K562 (cell line): ENCODE data around the gene TRIM65. TPM values are rescaled to one million over a fixed set of nuclear protein-coding genes. Genes with fewer than 3 reads are reported as not detected.

Experiments used
- ATAC-seq: fragments of 200-7000 bp; cut with Tn5 transposase; 3 replicates; pipeline ENCODE4 v1.9.1; 2020; ENCODE audit warnings: moderate library complexity
- BruUV-seq: library from RNA; stranded (reverse); fragments of 400-500 nt; replicated peaks from 2 replicates; lab custom pipeline; 2021; lab: Mats Ljungman, UMichigan
- CTCF ChIA-PET: fragments of 300-600 bp; formaldehyde crosslinking; extraction: SDS; loops from one replicate; lab custom pipeline; 2021; ENCODE audit warnings: low intra/inter-chr PET ratio; lab: Yijun Ruan, JAX
- POLR2A ChIA-PET: fragments of 300-600, 350-650 bp; sonication (Branson Sonifier 250); formaldehyde crosslinking; extraction: SDS; loops from one replicate; lab custom pipeline; 2021; ENCODE audit warnings: antibody characterized with exemption, inconsistent platforms; lab: Yijun Ruan, JAX
- DNase-seq, 4 experiments: peaks; one replicate each; pipeline versions ENCODE4 v3.0.0 to v3.0.0-alpha.2; 2011 to 2018; ENCODE audit warnings: low spot score in 3 of 4, mixed read lengths in 3 of 4; ENCODE audit errors: extremely low read depth in 1 of 4
- FAIRE-seq: peaks from 2 replicates; lab custom pipeline; 2011; peaks lifted over from hg19 to GRCh38; lab: Jason Lieb, UNC
- H2AFZ ChIP-seq: 2 replicates; pipeline ENCODE4 v1.6.0; 2011; ENCODE audit warnings: low read depth, low read length, control low read depth, inconsistent platforms
- H3K27ac ChIP-seq: fragments of 200-600 bp; 3 replicates; pipeline ENCODE4 v1.8.0; 2011; ENCODE audit warnings: low read depth, mild to moderate bottlenecking, control low read depth, inconsistent platforms, low read length, moderate library complexity, mixed read lengths; ENCODE audit errors: extremely low read depth
- H3K27me3 ChIP-seq, 2 experiments: fragments of 300-600 bp in 1 of 2; 2 replicates in 1 of 2; 3 replicates in 1 of 2; pipeline versions ENCODE4 v1.6.0 to v1.8.0; 2011; ENCODE audit warnings: inconsistent platforms in 2 of 2, low read length in 2 of 2, mild to moderate bottlenecking in 1 of 2, mixed read lengths in 1 of 2, moderate library complexity in 1 of 2; ENCODE audit not compliant: control insufficient read depth in 2 of 2, insufficient read depth in 2 of 2
- H3K36me3 ChIP-seq: fragments of 300-600 bp; 3 replicates; pipeline ENCODE4 v1.8.0; 2011; ENCODE audit warnings: mild to moderate bottlenecking, low read length, inconsistent platforms; ENCODE audit not compliant: control insufficient read depth, insufficient read depth
- H3K4me1 ChIP-seq, 2 experiments: fragments of 200-600 bp in 1 of 2; replicated peaks in 1 of 2; 2 replicates in 1 of 2; 3 replicates in 1 of 2; pipeline versions ENCODE4 v1.5.1 to v1.8.0; 2011; ENCODE audit warnings: inconsistent platforms in 2 of 2, low read length in 2 of 2, mild to moderate bottlenecking in 1 of 2, mixed read lengths in 1 of 2, moderate library complexity in 1 of 2; ENCODE audit not compliant: control insufficient read depth in 2 of 2, insufficient read depth in 2 of 2
- H3K4me2 ChIP-seq: 2 replicates; pipeline ENCODE4 v1.6.1; 2011; ENCODE audit warnings: low read length, control low read depth, inconsistent platforms, mixed read lengths; ENCODE audit not compliant: insufficient read depth
- H3K4me3 ChIP-seq: fragments of 200-600 bp; sonication (generic), shearing (Covaris generic); 2 replicates; pipeline ENCODE4 v1.5.1; 2016; ENCODE audit warnings: control low read depth, inconsistent platforms
- H3K79me2 ChIP-seq: fragments of 200-600 bp; 3 replicates; pipeline ENCODE4 v1.8.0; 2011; ENCODE audit warnings: low read length, inconsistent platforms; ENCODE audit not compliant: control insufficient read depth, insufficient read depth
- H3K9ac ChIP-seq, 2 experiments: 2 replicates each; pipeline versions ENCODE4 v1.6.0 to v1.6.1; 2011; ENCODE audit warnings: low read depth in 2 of 2, low read length in 2 of 2, control low read depth in 1 of 2, inconsistent platforms in 1 of 2, mild to moderate bottlenecking in 1 of 2, mixed read lengths in 1 of 2; ENCODE audit not compliant: insufficient read depth in 1 of 2
- H3K9me1 ChIP-seq: one replicate; pipeline ENCODE4 v1.6.0; 2011; ENCODE audit warnings: inconsistent platforms, mild to moderate bottlenecking, low read length, moderate library complexity; ENCODE audit not compliant: control insufficient read depth, insufficient read depth
- H3K9me3 ChIP-seq: replicated peaks from 2 replicates; pipeline ENCODE4 v1.5.1; 2011; ENCODE audit warnings: low read depth, low read length, inconsistent platforms; ENCODE audit not compliant: control insufficient read depth, insufficient read depth
- H4K20me1 ChIP-seq: replicated peaks from 2 replicates; pipeline ENCODE4 v1.6.1; 2011; ENCODE audit warnings: low read length, inconsistent platforms, mixed read lengths; ENCODE audit not compliant: control insufficient read depth, insufficient read depth
- ETV1 ChIP-seq: fragments of 450-650 bp; conservative IDR thresholded peaks from 2 replicates; pipeline ENCODE4 v1.6.1; 2016; ENCODE audit warnings: missing genetic modification characterization, control low read depth, low read depth, missing compliant biosample characterization
- POLR2G ChIP-seq: fragments of 200-400 bp; formaldehyde crosslinking; IDR thresholded peaks from 2 replicates; pipeline ENCODE4 v1.6.1; 2017; ENCODE audit warnings: low read depth, mild to moderate bottlenecking, antibody characterized with exemption, low read length, moderate library complexity
- WGBS: fragments of 100-300 bp; shearing (Covaris generic); methylation state at CpG from one replicate; pipeline ENCODE4 v1.1.6; 2016; ENCODE audit warnings: low coverage, mixed read lengths; ENCODE audit not compliant: insufficient coverage; ENCODE audit errors: missing lambda C conversion rate; 5-methylcytosine and 5-hydroxymethylcytosine counted together
- in situ Hi-C: fragments of 300-500 bp; cut with MboI; formaldehyde crosslinking; loops from 4 replicates; pipeline ENCODE4 v1.15.0; 2018; ENCODE audit warnings: inconsistent platforms, mixed read lengths
- intact Hi-C: fragments of 100-400 bp; cut with micrococcal nuclease; formaldehyde crosslinking; loops from 2 replicates; pipeline ENCODE4 v1.14.2; 2022
- polyA plus RNA-seq, 8 experiments: library from polyadenylated mRNA; depleted of rRNA in 4 of 8; stranded (reverse) in 5 of 8; unstranded in 3 of 8; fragments of >200 nt; fragmentation: Nextera tagmentation in 2 of 8; fragmentation: Illumina TruSeq in 1 of 8; extraction: Ambion mirVana in 2 of 8; extraction: Trizol in 1 of 8; gene quantifications; 2 replicates each; pipeline versions ENCODE4 v1.2.1 to v1.2.3, GENCODE V29; 2011 to 2014; ENCODE audit warnings: inconsistent platforms in 1 of 8, missing spikeins in 1 of 8
- total RNA-seq, 7 experiments: library from RNA; depleted of rRNA in 6 of 7; stranded (reverse); fragments of >200 nt in 6 of 7; fragmentation: Illumina TruSeq in 2 of 7; extraction: Trizol in 2 of 7; gene quantifications; 2 replicates each; pipeline versions ENCODE4 v1.2.1 to v1.2.3, GENCODE V29; 2011 to 2021; ENCODE audit warnings: low replicate concordance in 1 of 7

The TRIM65 gene
- total and polyA plus RNA-seq, 9 of the 15 experiments (the other 6 are each of a cell fraction or from before 2014, with no cell fraction given): 2.8 to 45.7 (median 22.9) TPM

DNA sequence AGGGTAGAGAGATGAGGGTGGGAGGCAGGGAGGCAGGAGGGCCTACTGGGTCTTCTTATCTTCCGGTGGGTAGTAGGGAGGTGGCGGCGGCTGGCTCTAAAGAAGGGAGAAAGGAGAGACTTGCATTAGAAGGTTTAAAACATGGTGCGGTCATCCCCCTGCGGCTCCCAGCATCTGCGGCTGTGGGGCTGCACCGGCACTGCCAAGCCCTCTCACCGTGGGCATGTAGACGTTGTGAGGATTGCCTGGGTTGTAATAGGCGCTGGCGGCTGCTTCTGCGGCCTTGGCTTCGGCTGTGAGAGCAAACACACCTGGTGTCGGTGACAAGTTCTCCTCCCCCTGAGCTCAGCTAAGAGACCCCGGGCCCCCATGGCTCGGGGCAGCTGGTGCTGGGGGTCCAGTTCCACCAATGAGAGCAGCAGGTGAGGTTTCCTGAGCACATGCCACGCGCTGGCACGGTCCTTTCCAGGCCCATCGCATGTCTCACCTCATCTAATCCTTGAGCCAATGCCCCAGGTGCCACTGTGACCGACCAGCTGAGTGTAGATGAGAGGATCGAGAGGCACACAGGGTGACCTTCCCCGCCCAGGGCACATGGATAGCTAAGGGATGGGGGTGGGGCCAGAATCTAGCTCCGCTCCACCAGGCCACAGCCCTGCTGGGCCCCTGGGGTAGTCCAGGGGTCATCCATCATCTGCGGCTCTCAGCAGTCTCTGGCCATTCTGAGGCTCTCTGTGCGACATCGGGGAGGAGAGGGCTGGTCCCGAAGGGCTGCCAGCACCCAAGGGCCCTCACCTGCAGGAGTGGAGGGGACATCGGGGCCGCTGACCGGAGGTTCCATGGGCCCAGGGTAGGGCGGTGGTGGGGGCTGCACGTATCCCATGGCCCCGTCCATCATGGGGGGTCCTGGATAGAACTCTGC lies 49.8 kb downstream of the TRIM65 start:
- FAIRE-seq: no peak
- CTCF ChIA-PET: interaction anchor here (0.6 kb wide), 1 partner anchor 96 kb away, joined by 3 read pairs; no protein-coding TSS in a partner anchor
- H3K4me3 ChIP-seq: no peak overlapping the region

More for the DNA sequence above, 49.8 kb downstream of the TRIM65 start:
- no peak for ATAC-seq
- Histone ChIP-seq H2AFZ (no peak overlapping the region), H3K36me3 (peaks cover 66% of the 10 kb centered on the region), H3K9ac (peak overlapping the region in 1 of 2 experiments; percentile 2; a peak in 2 of 4 replicates), H3K27ac (no peak overlapping the region), H3K27me3 (no peaks in the 10 kb centered on the region)
- in situ Hi-C loops: no loop called here
- WGBS: 90% methylated on average over 21 of the region's 34 CpGs
- TF ChIP-seq POLR2G: peak; percentile 60
- no peak for TF ChIP-seq ETV1 (tag)
- TF ChIP-seq, all 486 proteins: peak for 1
- peaks cover 41% of the 10 kb centered on the region for H3K79me2 ChIP-seq
- intact Hi-C loops: loop anchor here (5.0 kb wide), 2 partner anchors 70 to 85 kb away; a partner anchor contains a TSS
- no peaks in the 10 kb centered on the region for H3K9me1 ChIP-seq
- peak in 1 of 4 experiments; percentile 20 for DNase-seq
- no peaks in the 10 kb centered on the region for H3K9me3 ChIP-seq
- POLR2A ChIA-PET: interaction anchor here (0.6 to 8.5 kb wide), 9 partner anchors 8 to 71 kb away, joined by 3 to 145 read pairs (median 8); partner anchors contain the start of genes UNK and WBP2
- peaks cover 39 to 82% of the 10 kb centered on the region in 2 experiments for H3K4me1 ChIP-seq
- BruUV-seq: no TSS peak
- H3K4me2 ChIP-seq: no peak overlapping the region
- H4K20me1 ChIP-seq: no peaks in the 10 kb centered on the region
